ENCODE data around the gene RPS6KA5. TPM values are rescaled to one million over a fixed set of nuclear protein-coding genes. Genes with fewer than 3 reads are reported as not detected.
"Not testable (repeated sequence)": the region's sequence is repeated elsewhere in the genome, so short reads cannot be mapped to it uniquely, and the experiment has no call there.

Gene RPS6KA5
- total RNA-seq, 4 donors from 2014 or later = 8.2 to 13.6 (median 10.2) TPM

DNA sequence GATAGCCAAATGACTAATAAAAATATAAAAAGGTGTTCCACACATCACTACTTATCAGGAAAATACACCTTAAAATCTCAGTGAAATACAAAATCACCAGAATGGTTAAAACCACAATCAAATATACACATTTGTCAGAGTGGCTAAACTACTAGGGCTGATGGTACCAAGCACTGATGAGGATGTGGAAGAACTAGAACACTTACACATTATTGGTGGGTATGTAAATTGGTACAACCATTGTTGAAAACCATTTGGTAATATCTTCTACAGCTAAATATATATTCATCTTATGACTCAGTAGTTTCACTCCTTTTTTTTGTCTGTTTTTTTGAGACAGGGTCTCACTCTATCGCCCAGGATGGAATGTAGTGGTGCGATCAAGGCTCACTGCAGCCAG, 195.7 kb downstream of the RPS6KA5 start:
- WGBS, 2 donors = 98 to 99% methylated on average over 2 of the region's 2 CpGs
- no peak overlapping the region for H3K4me3 ChIP-seq (ENCODE audit: low read depth, poor library complexity, severe bottlenecking)
- intact Hi-C loops (cut with DNase I; ENCODE audit: low total_unique reads) = no loop called here
- DNase-seq (ENCODE audit: low spot score in 2 of 2) = no peak
- no peak for TF ChIP-seq POLR2A (IDR thresholded peaks at IDR 0.05)
- TF ChIP-seq, protein P1, sequence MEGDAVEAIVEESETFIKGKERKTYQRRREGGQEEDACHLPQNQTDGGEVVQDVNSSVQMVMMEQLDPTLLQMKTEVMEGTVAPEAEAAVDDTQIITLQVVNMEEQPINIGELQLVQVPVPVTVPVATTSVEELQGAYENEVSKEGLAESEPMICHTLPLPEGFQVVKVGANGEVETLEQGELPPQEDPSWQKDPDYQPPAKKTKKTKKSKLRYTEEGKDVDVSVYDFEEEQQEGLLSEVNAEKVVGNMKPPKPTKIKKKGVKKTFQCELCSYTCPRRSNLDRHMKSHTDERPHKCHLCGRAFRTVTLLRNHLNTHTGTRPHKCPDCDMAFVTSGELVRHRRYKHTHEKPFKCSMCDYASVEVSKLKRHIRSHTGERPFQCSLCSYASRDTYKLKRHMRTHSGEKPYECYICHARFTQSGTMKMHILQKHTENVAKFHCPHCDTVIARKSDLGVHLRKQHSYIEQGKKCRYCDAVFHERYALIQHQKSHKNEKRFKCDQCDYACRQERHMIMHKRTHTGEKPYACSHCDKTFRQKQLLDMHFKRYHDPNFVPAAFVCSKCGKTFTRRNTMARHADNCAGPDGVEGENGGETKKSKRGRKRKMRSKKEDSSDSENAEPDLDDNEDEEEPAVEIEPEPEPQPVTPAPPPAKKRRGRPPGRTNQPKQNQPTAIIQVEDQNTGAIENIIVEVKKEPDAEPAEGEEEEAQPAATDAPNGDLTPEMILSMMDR (IDR thresholded peaks at IDR 0.05) = no peak

DNA sequence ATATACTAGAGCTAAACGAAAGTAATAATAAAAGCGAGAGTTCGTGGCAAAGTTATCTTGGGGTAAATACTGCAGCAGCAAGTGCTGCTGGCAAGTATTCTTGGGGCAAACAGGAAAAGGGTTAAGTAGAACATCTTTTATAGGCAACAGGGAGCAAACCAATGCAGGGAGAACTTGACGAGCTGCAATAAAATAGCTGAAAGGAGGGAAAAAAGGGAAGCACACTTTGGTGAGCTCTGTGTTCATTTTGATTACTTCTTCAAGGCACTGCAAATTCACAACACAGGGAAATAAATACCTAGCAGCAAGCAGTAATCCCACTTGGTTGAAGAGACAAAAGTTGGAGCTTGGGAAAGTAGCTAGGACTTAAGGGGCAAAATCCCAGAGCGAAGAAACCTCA, 201.9 kb downstream of the RPS6KA5 start:
- no peak for TF ChIP-seq POLR2A (IDR thresholded peaks at IDR 0.05)
- TF ChIP-seq, protein P1 (IDR thresholded peaks at IDR 0.05) = no peak
- no peak overlapping the region for H3K4me3 ChIP-seq (ENCODE audit: low read depth, poor library complexity, severe bottlenecking)
- WGBS, 2 donors = 82 to 86% methylated on average over 5 of the region's 5 CpGs
- intact Hi-C loops (cut with DNase I; ENCODE audit: low total_unique reads) = no loop called here
- DNase-seq (ENCODE audit: low spot score in 2 of 2) = no peak

DNA sequence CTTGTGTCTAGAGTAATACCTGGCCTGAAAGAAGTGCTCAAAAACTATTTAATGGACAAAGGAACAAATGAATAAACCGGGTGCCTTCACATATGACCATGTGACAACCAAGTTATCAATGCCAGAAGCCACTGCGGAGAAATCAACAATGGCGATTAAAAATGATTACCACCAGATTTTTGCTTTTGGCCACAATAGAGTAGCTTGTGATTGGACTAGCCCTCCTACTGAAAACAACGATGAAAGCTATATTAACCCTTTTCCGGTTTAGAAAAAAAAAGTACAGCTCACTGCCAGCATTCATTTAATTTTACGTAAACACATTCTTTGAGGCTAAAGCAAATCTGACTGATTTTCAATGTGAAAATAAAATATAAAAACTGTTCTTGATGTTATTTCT, 202.6 kb downstream of the RPS6KA5 start:
- intact Hi-C loops (cut with DNase I; ENCODE audit: low total_unique reads) = no loop called here
- WGBS, 2 donors = 72 to 77% methylated on average over 6 of the region's 6 CpGs
- TF ChIP-seq, protein P1 (IDR thresholded peaks at IDR 0.05) = no peak
- TF ChIP-seq POLR2A (IDR thresholded peaks at IDR 0.05) = no peak
- no peak overlapping the region for H3K4me3 ChIP-seq (ENCODE audit: low read depth, poor library complexity, severe bottlenecking)
- DNase-seq (ENCODE audit: low spot score in 2 of 2) = no peak

GRCh38 chr14:90856115-90856514, 204.3 kb downstream of the RPS6KA5 start:
- WGBS, 2 donors = 81 to 88% methylated on average over 5 of the region's 5 CpGs
- intact Hi-C loops (cut with DNase I; ENCODE audit: low total_unique reads); DNase-seq (ENCODE audit: low spot score in 2 of 2); H3K4me3 ChIP-seq (ENCODE audit: low read depth, poor library complexity, severe bottlenecking): not testable (repeated sequence)

GRCh38 chr14:90853116-90853515, 207.3 kb downstream of the RPS6KA5 start:
- DNase-seq (ENCODE audit: low spot score in 2 of 2) = no peak
- TF ChIP-seq, protein P1 (IDR thresholded peaks at IDR 0.05) = no peak
- TF ChIP-seq POLR2A (IDR thresholded peaks at IDR 0.05) = no peak
- no peak overlapping the region for H3K4me3 ChIP-seq (ENCODE audit: low read depth, poor library complexity, severe bottlenecking)
- intact Hi-C loops (cut with DNase I; ENCODE audit: low total_unique reads) = no loop called here

GRCh38 chr14:90851327-90852036, 209.0 kb downstream of the RPS6KA5 start:
- DNase-seq (ENCODE audit: low spot score in 2 of 2) = no peak
- TF ChIP-seq POLR2A (IDR thresholded peaks at IDR 0.05) = no peak
- TF ChIP-seq, protein P1 (IDR thresholded peaks at IDR 0.05) = no peak
- no peak overlapping the region for H3K4me3 ChIP-seq (ENCODE audit: low read depth, poor library complexity, severe bottlenecking)
- intact Hi-C loops (cut with DNase I; ENCODE audit: low total_unique reads) = no loop called here
- WGBS, 2 donors = 90 to 91% methylated on average over 5 of the region's 5 CpGs
